KOPT-K1 (cell line): ENCODE measurements around the gene FBXL16.
A peak's percentile ranks its signal among the peaks of the same experiment; 100 is the strongest.

Source experiments
- H3K27ac ChIP-seq: fragments of 200-600 bp; sonication (generic); 2 replicates; pipeline ENCODE4 v1.5.1; 2016; ENCODE audit warnings: antibody characterized with exemption, mild to moderate bottlenecking, low read depth, low read length; ENCODE audit not compliant: poor library complexity, severe bottlenecking
- H3K36me3 ChIP-seq: fragments of 200-600 bp; sonication (generic); 2 replicates; pipeline ENCODE4 v1.5.1; 2017; ENCODE audit warnings: antibody characterized with exemption, mild to moderate bottlenecking, low read length, moderate library complexity; ENCODE audit not compliant: insufficient read depth
- H3K9me3 ChIP-seq: fragments of 200-600 bp; sonication (generic); 2 replicates; pipeline ENCODE4 v1.5.1; 2017; ENCODE audit warnings: antibody characterized with exemption, low read length, mild to moderate bottlenecking; ENCODE audit not compliant: insufficient read depth, poor library complexity, severe bottlenecking

Gene FBXL16

DNA sequence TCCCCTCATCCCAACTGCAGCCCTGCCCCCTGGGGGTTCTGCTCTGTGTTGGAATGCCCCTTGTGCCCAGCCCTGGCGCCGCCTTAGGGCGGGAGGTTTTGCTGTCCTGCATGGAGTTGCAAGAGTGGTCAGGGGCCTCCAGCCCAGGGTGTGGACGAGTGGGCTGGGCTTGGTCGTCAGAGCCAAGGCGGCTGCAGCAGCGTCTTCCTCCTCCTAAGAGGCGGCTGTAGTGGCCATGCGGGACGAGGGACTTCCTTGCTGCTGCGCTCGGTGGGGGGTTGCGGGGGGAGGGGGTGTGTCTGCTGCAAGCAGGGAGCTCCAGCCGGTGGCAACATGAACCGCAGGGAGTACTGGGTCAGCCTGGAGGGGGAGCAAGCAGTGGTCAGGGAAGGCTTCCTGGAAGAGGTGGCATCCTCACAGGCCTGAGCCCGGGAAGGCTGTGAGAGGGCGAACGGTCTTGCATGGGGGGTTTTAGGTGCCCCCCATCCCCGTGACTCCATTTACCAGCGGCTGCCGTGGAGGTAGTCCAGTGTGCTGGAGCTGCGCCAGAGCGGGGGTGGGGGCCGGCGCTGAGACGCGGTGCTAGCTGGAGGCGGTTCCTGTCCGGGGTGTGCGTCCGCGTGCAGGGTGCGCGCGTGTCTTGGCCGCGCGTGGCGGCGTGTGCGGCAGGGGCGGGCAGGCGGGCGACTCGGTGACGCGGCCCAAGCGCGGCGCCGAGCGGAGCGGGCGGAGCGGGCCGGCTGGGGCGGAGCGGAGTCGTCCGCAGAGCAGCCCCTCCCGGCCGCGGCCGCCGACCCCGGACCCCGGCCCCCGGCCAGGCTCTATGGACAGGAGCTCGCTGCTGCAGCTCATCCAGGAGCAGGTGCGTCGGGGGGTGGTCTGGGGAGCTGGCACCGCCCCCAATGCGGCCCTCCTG lies 30.4 kb downstream of the FBXL16 start, which contains the start of gene RHBDL1:
RHBDL1 (plus strand) TSS at position 704 of the 916 bp plus-strand sequence; CDS start at position 824, 120 bp downstream.
- H3K36me3 ChIP-seq, result peaks cover 56% of the 10 kb centered on the region

DNA sequence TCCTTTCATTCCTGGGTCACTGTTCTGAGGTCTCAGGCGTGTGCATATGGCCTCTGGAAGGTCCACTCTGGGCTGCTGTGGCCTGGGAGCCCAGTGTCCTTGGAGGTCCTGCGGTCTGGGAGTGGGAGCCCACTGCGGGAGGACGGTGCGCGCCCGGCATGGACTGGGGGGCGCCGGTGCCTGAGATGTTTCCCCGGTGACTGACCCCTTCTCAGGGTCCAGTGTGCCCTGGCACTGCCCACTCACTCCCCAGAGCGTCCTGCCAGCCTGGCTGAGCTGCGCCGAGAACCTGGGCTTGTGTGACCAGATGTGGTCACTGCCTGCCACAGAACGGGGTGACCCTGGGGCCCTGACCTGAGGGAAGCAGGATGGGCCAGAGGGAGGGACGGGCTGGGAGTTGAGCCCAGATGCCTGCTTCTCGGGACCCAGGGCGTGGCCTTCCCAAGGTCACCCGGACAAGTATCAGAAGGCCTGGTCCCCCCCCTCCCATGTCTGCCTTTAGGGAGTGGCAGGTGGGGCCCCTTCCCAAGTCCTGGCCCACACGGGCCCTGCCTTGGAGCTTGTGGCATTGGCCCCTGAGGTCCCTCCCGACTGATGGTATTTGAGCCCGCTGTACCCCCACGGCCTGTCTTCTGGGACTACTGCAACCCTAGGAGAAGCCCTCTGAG lies 31.3 kb downstream of the FBXL16 start:
- Histone ChIP-seq H3K36me3 (peaks cover 65% of the 10 kb centered on the region), H3K9me3 (no peaks in the 10 kb centered on the region), H3K27ac (no peak overlapping the region)

More for the DNA sequence above, 30.4 kb downstream of the FBXL16 start, which contains the start of gene RHBDL1:
- Histone ChIP-seq H3K9me3 (no peaks in the 10 kb centered on the region), H3K27ac (no peak within 1 kb of the TSS)

DNA sequence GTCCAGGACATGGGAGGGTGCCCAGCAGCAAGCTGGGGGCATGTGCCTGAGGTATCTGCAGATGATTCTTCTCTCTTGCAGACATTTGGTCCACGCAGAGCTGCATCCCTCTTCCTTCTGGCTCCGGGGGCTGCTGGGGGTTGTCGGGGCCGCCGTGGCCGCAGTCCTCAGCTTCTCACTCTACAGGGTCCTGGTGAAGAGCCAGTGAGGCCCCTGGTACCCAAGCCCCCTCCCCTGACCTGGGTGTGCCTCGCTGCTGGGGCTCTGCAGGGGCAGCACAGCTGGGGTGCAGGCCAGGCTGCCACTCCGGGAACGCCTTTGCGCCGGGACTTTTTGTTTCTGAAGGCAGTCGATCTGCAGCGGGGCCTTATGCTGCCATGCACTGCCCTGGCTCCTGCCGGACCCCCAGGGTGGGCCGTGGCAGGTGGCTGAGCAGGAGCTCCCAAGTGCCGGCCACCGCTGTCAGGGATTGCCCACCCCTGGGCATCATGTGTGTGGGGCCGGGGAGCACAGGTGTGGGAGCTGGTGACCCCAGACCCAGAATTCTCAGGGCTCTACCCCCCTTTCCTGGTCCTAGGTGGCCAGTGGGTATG lies 32.1 kb downstream of the FBXL16 start:
- no peak overlapping the region for H3K27ac ChIP-seq
- no peaks in the 10 kb centered on the region for H3K9me3 ChIP-seq
- H3K36me3 ChIP-seq, result peaks cover 68% of the 10 kb centered on the region

DNA sequence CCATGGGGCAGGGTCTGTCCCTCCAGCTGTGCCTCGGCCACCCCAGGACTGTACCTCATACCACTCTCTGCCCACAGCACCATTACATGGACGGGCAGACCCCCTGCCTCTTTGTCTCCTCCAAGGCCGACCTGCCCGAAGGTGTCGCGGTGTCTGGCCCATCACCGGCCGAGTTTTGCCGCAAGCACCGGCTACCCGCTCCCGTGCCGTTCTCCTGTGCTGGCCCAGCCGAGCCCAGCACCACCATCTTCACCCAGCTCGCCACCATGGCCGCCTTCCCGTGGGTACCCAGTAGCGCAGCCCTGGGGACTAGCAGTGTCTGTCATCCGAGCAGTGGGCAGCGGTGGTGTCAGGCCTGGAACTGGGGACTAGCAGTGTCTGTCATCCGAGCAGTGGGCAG lies 32.8 kb downstream of the FBXL16 start:
- H3K36me3 ChIP-seq, result peaks cover 68% of the 10 kb centered on the region
- no peaks in the 10 kb centered on the region for H3K9me3 ChIP-seq
- H3K27ac ChIP-seq, result no peak overlapping the region

DNA sequence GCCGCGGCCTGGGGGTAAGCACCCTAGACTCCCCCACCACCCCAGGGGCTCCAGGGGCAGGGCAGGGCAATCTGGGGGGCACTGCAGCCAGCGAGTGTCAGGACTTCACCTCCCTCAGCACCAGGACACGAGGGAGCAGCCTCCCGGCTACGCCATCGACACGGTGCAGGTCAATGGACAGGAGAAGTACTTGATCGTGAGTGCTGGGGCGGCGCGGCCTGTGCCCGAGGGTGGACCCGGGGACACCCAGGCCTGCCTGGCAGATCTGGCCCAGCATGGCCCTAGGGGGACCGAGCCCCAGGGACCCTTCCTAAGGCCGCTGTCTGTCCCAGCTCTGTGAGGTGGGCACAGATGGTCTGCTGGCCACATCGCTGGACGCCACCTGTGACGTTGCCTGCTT lies 33.2 kb downstream of the FBXL16 start:
- Histone ChIP-seq H3K36me3 (peaks cover 68% of the 10 kb centered on the region), H3K9me3 (no peaks in the 10 kb centered on the region)

DNA sequence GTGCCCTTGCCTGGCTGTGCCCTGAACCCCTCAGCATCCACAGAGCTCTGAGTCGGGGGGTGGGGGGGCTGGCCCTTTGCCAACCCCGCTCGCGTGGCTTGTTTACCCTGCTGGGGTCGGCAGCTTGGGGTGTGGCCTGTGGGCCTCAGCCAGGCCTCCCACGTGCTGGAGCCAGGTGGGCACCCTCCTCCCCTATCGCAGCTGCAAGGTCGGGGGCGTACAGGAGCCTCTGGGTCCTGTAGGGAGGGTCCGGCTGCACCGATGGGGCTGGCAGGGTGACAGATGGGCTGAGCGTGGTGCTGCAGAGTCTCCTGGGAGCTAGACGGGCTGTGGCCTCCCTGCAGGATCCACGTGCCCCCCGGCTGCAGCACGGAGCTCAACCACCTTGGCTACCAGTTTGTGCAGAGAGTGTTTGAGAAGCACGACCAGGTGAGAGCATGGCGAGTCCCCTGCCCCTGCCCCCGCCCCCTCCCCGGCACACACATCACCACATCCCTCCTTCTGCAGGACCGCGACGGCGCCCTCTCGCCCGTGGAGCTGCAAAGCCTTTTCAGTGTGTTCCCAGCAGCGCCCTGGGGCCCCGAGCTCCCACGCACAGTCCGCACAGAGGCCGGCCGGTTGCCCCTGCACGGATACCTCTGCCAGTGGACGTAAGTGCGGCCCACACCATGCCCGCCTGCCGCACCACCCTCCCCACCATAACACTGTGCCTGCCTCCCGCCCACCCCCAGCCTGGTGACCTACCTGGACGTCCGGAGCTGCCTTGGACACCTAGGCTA lies 34.1 kb downstream of the FBXL16 start:
- Histone ChIP-seq H3K27ac (no peak overlapping the region), H3K36me3 (peaks cover 65% of the 10 kb centered on the region), H3K9me3 (no peaks in the 10 kb centered on the region)

More for the DNA sequence above, 33.2 kb downstream of the FBXL16 start:
- H3K27ac ChIP-seq, result no peak overlapping the region

GRCh38 chr16:670485-671352 lies 34.9 kb downstream of the FBXL16 start:
- no peaks in the 10 kb centered on the region for H3K9me3 ChIP-seq
- no peak overlapping the region for H3K27ac ChIP-seq
- peaks cover 68% of the 10 kb centered on the region for H3K36me3 ChIP-seq

DNA sequence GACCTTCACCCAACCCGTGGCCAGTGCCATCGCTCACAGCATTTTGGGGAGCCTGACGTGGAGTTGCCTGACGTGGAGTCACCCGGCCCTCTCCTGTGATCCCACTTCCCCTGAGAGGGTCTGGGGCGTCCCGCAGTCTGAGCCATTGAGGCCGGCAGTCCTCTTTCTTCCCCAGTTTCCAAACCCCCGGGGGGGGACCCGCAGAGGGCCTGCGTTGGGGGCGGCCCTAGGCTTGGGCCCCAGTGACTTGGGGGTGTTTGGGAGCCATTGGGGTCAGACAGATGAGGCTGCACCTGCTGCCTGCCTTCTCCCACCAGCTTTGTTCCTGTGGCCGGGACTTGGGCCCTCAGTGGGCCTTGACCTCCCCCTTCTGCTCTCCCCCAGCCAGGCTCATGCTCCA lies 35.9 kb downstream of the FBXL16 start:
- H3K36me3 ChIP-seq, result peaks cover 64% of the 10 kb centered on the region
- H3K9me3 ChIP-seq, result no peaks in the 10 kb centered on the region
- no peak overlapping the region for H3K27ac ChIP-seq

GRCh38 chr16:668519-669171 lies 37.0 kb downstream of the FBXL16 start:
- H3K9me3 ChIP-seq, result no peaks in the 10 kb centered on the region
- H3K27ac ChIP-seq, result peak overlapping the region; percentile 80
- peaks cover 54% of the 10 kb centered on the region for H3K36me3 ChIP-seq

DNA sequence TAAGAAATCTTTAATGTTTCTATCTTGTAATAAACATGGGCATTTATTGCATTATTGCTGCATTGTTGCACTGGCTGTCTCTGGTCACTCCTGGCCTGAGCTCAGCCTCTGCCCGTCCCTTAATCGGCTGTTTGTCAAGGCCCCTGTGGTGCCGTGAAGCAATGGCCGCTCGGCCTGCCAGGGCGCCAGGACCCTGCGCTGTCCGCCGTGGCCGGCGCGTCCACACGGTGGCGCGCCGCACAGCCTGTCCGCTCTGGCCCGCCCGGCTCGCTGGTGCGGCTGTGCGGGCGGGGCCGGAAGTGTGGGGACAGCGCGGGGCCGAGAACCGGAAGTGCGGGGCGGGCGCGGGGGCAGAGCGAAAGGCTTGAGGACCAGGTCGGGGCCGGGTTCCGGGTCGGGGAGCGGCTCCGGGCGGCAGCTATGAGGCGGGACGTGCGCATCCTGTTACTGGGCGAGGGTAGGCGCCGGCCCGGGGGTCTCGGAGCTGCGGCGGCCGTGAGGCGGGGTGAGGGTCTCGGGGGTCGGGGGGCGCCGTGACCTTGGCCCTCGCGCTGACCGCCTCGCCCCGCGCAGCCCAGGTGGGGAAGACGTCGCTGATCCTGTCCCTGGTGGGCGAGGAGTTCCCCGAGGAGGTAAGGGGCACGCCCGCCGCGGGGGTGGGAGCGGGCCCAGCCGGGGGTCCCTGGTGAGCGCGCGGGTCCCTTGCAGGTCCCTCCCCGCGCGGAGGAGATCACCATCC lies 37.7 kb downstream of the FBXL16 start, which contains the start of gene RHOT2:
RHOT2 (plus strand) TSS at position 353 of the 739 bp plus-strand sequence; CDS start at position 421, 68 bp downstream.
- Histone ChIP-seq H3K36me3 (peaks cover 47% of the 10 kb centered on the region), H3K9me3 (no peaks in the 10 kb centered on the region), H3K27ac (peak within 1 kb of the TSS; percentile 80)

DNA sequence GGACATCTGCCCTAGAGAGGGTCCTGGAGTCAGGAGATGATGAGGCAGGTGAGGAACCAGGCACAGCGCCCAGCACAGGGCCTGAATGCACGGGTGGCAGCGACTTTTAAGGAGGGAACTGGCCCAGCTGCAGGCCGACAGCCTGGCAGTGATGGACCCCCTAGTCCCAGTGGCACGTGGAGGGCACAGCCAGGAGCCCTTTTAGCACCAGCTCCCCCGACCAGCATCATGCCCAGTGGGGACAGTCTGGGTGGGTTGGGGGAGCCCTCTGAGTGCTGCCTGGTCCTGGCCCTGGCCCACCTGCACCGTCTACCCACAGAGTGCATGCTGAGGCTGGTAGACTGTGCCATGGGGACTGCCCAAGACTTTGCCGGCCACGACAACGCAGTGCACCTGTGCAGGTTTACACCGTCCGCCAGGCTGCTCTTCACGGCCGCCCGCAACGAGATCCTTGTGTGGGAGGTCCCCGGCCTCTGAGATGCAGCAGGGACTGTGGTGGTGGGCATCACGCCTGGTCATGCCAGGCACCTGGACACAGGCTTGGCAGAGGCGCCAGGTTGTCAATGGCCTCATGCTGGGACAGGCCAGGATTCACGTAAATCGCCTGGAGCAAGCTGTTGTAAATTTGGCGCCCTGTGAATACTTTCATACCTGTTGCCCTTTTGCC lies 38.4 kb downstream of the FBXL16 start:
- H3K27ac ChIP-seq, result peak overlapping the region; percentile 80
- no peaks in the 10 kb centered on the region for H3K9me3 ChIP-seq
- H3K36me3 ChIP-seq, result peaks cover 40% of the 10 kb centered on the region

DNA sequence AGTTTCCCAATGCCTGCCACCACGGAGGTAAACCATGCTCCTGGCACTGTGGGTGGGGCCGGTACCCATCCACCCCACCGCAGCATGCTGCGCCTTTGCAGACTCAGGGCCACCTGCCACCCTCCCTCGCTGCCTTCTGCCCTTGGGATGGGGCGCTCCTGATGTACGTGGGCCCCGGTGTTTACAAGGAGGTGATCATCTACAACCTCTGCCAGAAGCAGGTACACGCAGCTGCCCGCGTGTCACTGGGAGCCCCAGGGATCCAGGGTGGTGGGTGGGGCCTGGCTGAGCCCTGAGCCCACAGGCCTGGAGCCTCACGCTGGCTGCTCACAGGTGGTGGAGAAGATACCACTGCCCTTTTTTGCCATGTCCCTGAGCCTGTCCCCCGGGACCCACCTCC lies 39.0 kb downstream of the FBXL16 start:
- peaks cover 33% of the 10 kb centered on the region; the same call in 1 of the 2 replicates for H3K36me3 ChIP-seq
- H3K9me3 ChIP-seq, result no peaks in the 10 kb centered on the region
- H3K27ac ChIP-seq, result no peak overlapping the region
